GM21526 (cell line): ENCODE measurements around the gene NDUFS3.

Experiments
- ATAC-seq: cut with Tn5 transposase; IDR thresholded peaks from one replicate; pipeline ENCODE4 v1.9.1; 2021; ENCODE audit warnings: moderate library complexity; ENCODE audit not compliant: unreplicated experiment, low FRiP score

The NDUFS3 gene

GRCh38 chr11:47626234-47626633 lies 47.4 kb downstream of the NDUFS3 start:
- ATAC-seq: no peak

GRCh38 chr11:47628026-47628425 lies 49.2 kb downstream of the NDUFS3 start:
- no peak for ATAC-seq

- no peak for ATAC-seq
These were observed 52.6 kb downstream of the NDUFS3 start for GRCh38 chr11:47631473-47631872.
